H1 (cell line): ENCODE results near the gene LEKR1. TPM values are rescaled to one million over a fixed set of nuclear protein-coding genes. Genes with fewer than 3 reads are reported as not detected.

Experiments
- CTCF ChIA-PET: fragments of 300-600 bp; sonication (Branson Sonifier 250); formaldehyde crosslinking; loops from one replicate; lab custom pipeline; 2021; ENCODE audit not compliant: partially characterized antibody; lab: Charles Lee
- POLR2A ChIA-PET: fragments of 300-600 bp; sonication (Branson Sonifier 250); formaldehyde crosslinking; loops from one replicate; lab custom pipeline; 2021; ENCODE audit warnings: inconsistent platforms; ENCODE audit not compliant: partially characterized antibody; lab: Charles Lee
- DNase-seq, 2 experiments: peaks; one replicate each; pipeline versions ENCODE4 v3.0.0 to v3.0.0-alpha.2; 2010 to 2022; ENCODE audit warnings: low spot score in 2 of 2, low read depth in 1 of 2, mixed read lengths in 1 of 2
- FAIRE-seq: peaks from 2 replicates; lab custom pipeline; 2011; peaks lifted over from hg19 to GRCh38; lab: Jason Lieb, UNC
- H2AFZ ChIP-seq: 2 replicates; pipeline ENCODE4 v1.8.1; 2012; ENCODE audit warnings: low read length, inconsistent platforms
- H2AK5ac ChIP-seq: 2 replicates; pipeline ENCODE4 v1.6.1; 2013; ENCODE audit warnings: low read depth, low read length
- H2BK120ac ChIP-seq: replicated peaks from 2 replicates; pipeline ENCODE3; 2013; ENCODE audit warnings: low read depth, low read length, inconsistent platforms
- H2BK12ac ChIP-seq: 2 replicates; pipeline ENCODE4 v1.6.1; 2013; ENCODE audit warnings: low read depth, low read length
- H2BK15ac ChIP-seq: 2 replicates; pipeline ENCODE4 v1.6.1; 2013; ENCODE audit warnings: low read length
- H2BK20ac ChIP-seq: 2 replicates; pipeline ENCODE4 v1.6.1; 2013; ENCODE audit warnings: low read length
- H2BK5ac ChIP-seq: 2 replicates; pipeline ENCODE4 v1.6.1; 2013; ENCODE audit warnings: low read depth, low read length
- H3K14ac ChIP-seq: 2 replicates; pipeline ENCODE4 v1.6.1; 2013; ENCODE audit warnings: inconsistent platforms; ENCODE audit not compliant: insufficient read length
- H3K18ac ChIP-seq: 2 replicates; pipeline ENCODE4 v1.6.1; 2013; ENCODE audit warnings: low read length; ENCODE audit errors: extremely low read depth
- H3K23ac ChIP-seq: 2 replicates; pipeline ENCODE4 v1.6.1; 2013; ENCODE audit warnings: inconsistent platforms; ENCODE audit not compliant: insufficient read length
- H3K23me2 ChIP-seq: 2 replicates; pipeline ENCODE4 v1.6.1; 2013; ENCODE audit warnings: low read depth, low read length
- H3K27ac ChIP-seq: 2 replicates; pipeline ENCODE4 v1.6.1; 2011; ENCODE audit warnings: low read depth, low read length, inconsistent platforms
- H3K27me3 ChIP-seq, 4 experiments: replicated peaks in 1 of 4; 1 replicate in 1 of 4; 2 replicates in 3 of 4; pipeline versions ENCODE4 v1.6.1 to v1.8.1; 2011 to 2013; ENCODE audit warnings: low read length in 3 of 4, mild to moderate bottlenecking in 3 of 4, inconsistent platforms in 2 of 4, mixed read lengths in 2 of 4, moderate library complexity in 1 of 4; ENCODE audit not compliant: control insufficient read depth in 3 of 4, insufficient read depth in 3 of 4; ENCODE audit errors: extremely low read depth in 1 of 4
- H3K36me3 ChIP-seq, 4 experiments: 2 replicates each; pipeline versions ENCODE4 v1.6.1 to v1.8.1; 2011 to 2013; ENCODE audit warnings: mild to moderate bottlenecking in 4 of 4, low read length in 3 of 4, moderate library complexity in 2 of 4, control low read depth in 1 of 4, inconsistent platforms in 1 of 4; ENCODE audit not compliant: insufficient read depth in 4 of 4, control insufficient read depth in 2 of 4
- H3K4ac ChIP-seq: replicated peaks from 2 replicates; pipeline ENCODE3; 2013; ENCODE audit warnings: low read length, low read depth, mixed read lengths, inconsistent platforms; ENCODE audit not compliant: insufficient read length
- H3K4me1 ChIP-seq, 4 experiments: replicated peaks in 1 of 4; 1 replicate in 1 of 4; 2 replicates in 3 of 4; pipeline versions ENCODE4 v1.6.1 to v1.8.1; 2011 to 2013; ENCODE audit warnings: low read length in 3 of 4, inconsistent platforms in 2 of 4, mixed read lengths in 1 of 4; ENCODE audit not compliant: insufficient read depth in 4 of 4, control insufficient read depth in 3 of 4
- H3K4me2 ChIP-seq, 2 experiments: 2 replicates each; pipeline versions ENCODE4 v1.6.1 to v1.8.1; 2011 to 2013; ENCODE audit warnings: low read depth in 2 of 2, low read length in 2 of 2, control low read depth in 1 of 2, inconsistent platforms in 1 of 2, mild to moderate bottlenecking in 1 of 2; ENCODE audit not compliant: insufficient read depth in 1 of 2
- H3K4me3 ChIP-seq, 4 experiments: fragments of 200-600, 300-600 bp in 1 of 4; sonication (generic), shearing (Covaris generic), sonication (Bioruptor Twin) in 1 of 4; 2 replicates each; pipeline versions ENCODE4 v1.5.1 to v1.8.1; 2011 to 2016; ENCODE audit warnings: low read length in 4 of 4, low read depth in 3 of 4, control low read depth in 2 of 4, inconsistent platforms in 2 of 4, mild to moderate bottlenecking in 2 of 4, mixed read lengths in 1 of 4, moderate library complexity in 1 of 4; ENCODE audit not compliant: insufficient read depth in 2 of 4; ENCODE audit errors: extremely low read depth in 1 of 4
- H3K56ac ChIP-seq: replicated peaks from 2 replicates; pipeline ENCODE3; 2013; ENCODE audit warnings: low read depth, mild to moderate bottlenecking, mixed read lengths, low read length, inconsistent platforms; ENCODE audit not compliant: insufficient read length
- H3K79me1 ChIP-seq: 2 replicates; pipeline ENCODE4 v1.6.1; 2013; ENCODE audit warnings: low read depth, low read length, control low read depth
- H3K79me2 ChIP-seq, 2 experiments: 2 replicates each; pipeline versions ENCODE4 v1.6.1 to v1.8.1; 2012 to 2013; ENCODE audit warnings: low read length in 2 of 2, mild to moderate bottlenecking in 2 of 2, inconsistent platforms in 1 of 2; ENCODE audit not compliant: insufficient read depth in 2 of 2, control insufficient read depth in 1 of 2
- H3K9ac ChIP-seq, 4 experiments: replicated peaks in 1 of 4; 1 replicate in 1 of 4; 2 replicates in 3 of 4; pipeline versions ENCODE4 v1.6.1 to v1.8.1; 2011 to 2013; ENCODE audit warnings: low read depth in 3 of 4, low read length in 3 of 4, control low read depth in 2 of 4, mild to moderate bottlenecking in 2 of 4, moderate library complexity in 2 of 4, inconsistent platforms in 1 of 4; ENCODE audit errors: extremely low read depth in 1 of 4
- H3K9me3 ChIP-seq, 2 experiments: 2 replicates each; pipeline versions ENCODE4 v1.6.1 to v1.8.1; 2012 to 2013; ENCODE audit warnings: mild to moderate bottlenecking in 2 of 2, moderate library complexity in 2 of 2, control low read depth in 1 of 2, inconsistent platforms in 1 of 2, low read depth in 1 of 2, low read length in 1 of 2, mixed read lengths in 1 of 2; ENCODE audit not compliant: insufficient read depth in 2 of 2
- H4K20me1 ChIP-seq, 2 experiments: replicated peaks in 1 of 2; 2 replicates each; pipeline versions ENCODE3 to v1.8.1; 2011 to 2013; ENCODE audit warnings: inconsistent platforms in 2 of 2, low read length in 2 of 2, mild to moderate bottlenecking in 1 of 2; ENCODE audit not compliant: insufficient read depth in 2 of 2, control insufficient read depth in 1 of 2
- H4K5ac ChIP-seq: 2 replicates; pipeline ENCODE4 v1.6.1; 2013; ENCODE audit warnings: low read length, low read depth, mixed read lengths, inconsistent platforms; ENCODE audit not compliant: insufficient read length
- H4K8ac ChIP-seq: 2 replicates; pipeline ENCODE4 v1.8.0; 2013; ENCODE audit warnings: mild to moderate bottlenecking, moderate library complexity, low read length, inconsistent platforms; ENCODE audit not compliant: insufficient read depth; ENCODE audit errors: extremely low read depth
- H4K91ac ChIP-seq: replicated peaks from 2 replicates; pipeline ENCODE3; 2013; ENCODE audit warnings: low read length, mixed read lengths, inconsistent platforms; ENCODE audit not compliant: insufficient read length
- ATF3 ChIP-seq: IDR thresholded peaks from 2 replicates; pipeline ENCODE4 v1.6.1; 2011; ENCODE audit warnings: low read depth, mild to moderate bottlenecking, low read length; ENCODE audit not compliant: insufficient read depth
- CBX5 ChIP-seq: fragments of 300-800, 300-1000 bp; sonication (generic); IDR thresholded peaks from 2 replicates; pipeline ENCODE4 v1.7.1; 2016; ENCODE audit warnings: antibody characterized with exemption, low read length, low read depth
- EGR1 ChIP-seq: IDR thresholded peaks from 2 replicates; pipeline ENCODE4 v1.6.1; 2011; ENCODE audit warnings: low read depth, low read length, borderline replicate concordance
- HDAC2 ChIP-seq, 2 experiments: fragments of 300-600 bp in 1 of 2; sonication (generic) in 1 of 2; IDR thresholded peaks; 2 replicates each; pipeline ENCODE4 v1.6.1; 2011 to 2012; ENCODE audit warnings: low read depth in 2 of 2, low read length in 2 of 2, mild to moderate bottlenecking in 2 of 2, moderate library complexity in 2 of 2, borderline replicate concordance in 1 of 2, inconsistent platforms in 1 of 2
- HDAC6 ChIP-seq: IDR thresholded peaks from one replicate; pipeline ENCODE4 v1.7.1; 2012; ENCODE audit warnings: low read depth, mild to moderate bottlenecking, inconsistent platforms, low read length, moderate library complexity
- MAFK ChIP-seq: IDR thresholded peaks from 2 replicates; pipeline ENCODE4 v1.6.1; 2012; ENCODE audit warnings: low read depth, mild to moderate bottlenecking, improper control_type of control experiment, low read length
- POLR2A ChIP-seq, 2 experiments: IDR thresholded peaks; 1 replicate in 1 of 2; 2 replicates in 1 of 2; pipeline ENCODE4 v1.6.1; 2011; ENCODE audit warnings: low read depth in 2 of 2, low read length in 2 of 2, mild to moderate bottlenecking in 2 of 2; ENCODE audit errors: control extremely low read depth in 1 of 2
- RNF2 ChIP-seq: fragments of 200-900, 300-1000 bp; sonication (generic); IDR thresholded peaks from 2 replicates; pipeline ENCODE4 v1.7.1; 2016; ENCODE audit warnings: borderline replicate concordance, low read depth, mild to moderate bottlenecking, antibody characterized with exemption, low read length; ENCODE audit not compliant: poor library complexity, severe bottlenecking; ENCODE audit errors: missing control alignments
- RXRA ChIP-seq: IDR thresholded peaks from 2 replicates; pipeline ENCODE4 v1.6.1; 2011; ENCODE audit warnings: low read depth, mild to moderate bottlenecking, low read length, moderate library complexity; ENCODE audit not compliant: insufficient read depth
- SAP30 ChIP-seq: fragments of 300-600 bp; sonication (generic); IDR thresholded peaks from 2 replicates; pipeline ENCODE4 v1.7.1; 2012; ENCODE audit warnings: low read length, moderate library complexity, mild to moderate bottlenecking, inconsistent platforms; ENCODE audit not compliant: insufficient read depth, insufficient replicate concordance
- SIX5 ChIP-seq: IDR thresholded peaks from 2 replicates; pipeline ENCODE4 v1.6.1; 2011; ENCODE audit warnings: mild to moderate bottlenecking, low read depth, low read length
- TAF7 ChIP-seq: optimal IDR thresholded peaks from 2 replicates; pipeline ENCODE3; 2011; ENCODE audit warnings: low read depth, mild to moderate bottlenecking, inconsistent platforms, low read length, moderate library complexity, borderline replicate concordance
- WGBS, 2 experiments: shearing (Covaris generic) in 1 of 2; methylation state at CpG; one replicate each; pipeline versions ENCODE4 v1.1.6 to v1.1.7; 2013 to 2015; ENCODE audit warnings: low lambda C conversion rate in 2 of 2, mixed read lengths in 2 of 2, inconsistent platforms in 1 of 2, low coverage in 1 of 2, missing lambda C conversion rate in 1 of 2; ENCODE audit not compliant: insufficient replicate concordance in 2 of 2, insufficient coverage in 1 of 2, insufficient read length in 1 of 2; ENCODE audit errors: extremely low coverage in 1 of 2, missing lambda C conversion rate in 1 of 2; 5-methylcytosine and 5-hydroxymethylcytosine counted together
- polyA plus RNA-seq, 7 experiments: library from polyadenylated mRNA; depleted of rRNA in 3 of 7; stranded (reverse) in 5 of 7; unstranded in 2 of 7; fragments of >200 nt in 5 of 7; fragments of 200-250 nt in 2 of 7; gene quantifications; 1 replicate in 5 of 7; 2 replicates in 1 of 7; 4 replicates in 1 of 7; pipeline versions ENCODE4 v1.2.1 to v1.2.3, GENCODE V29; 2011 to 2013; ENCODE audit warnings: missing spikeins in 2 of 7, mixed read lengths in 2 of 7
- total RNA-seq: library from RNA; stranded (reverse); fragmentation: NEBNext Ultra II Directional; extraction: Animal tissue kit (Norgen Biotek cat#: 25700); gene quantifications from 2 replicates; pipeline ENCODE4 v1.2.1, GENCODE V29; 2021

LEKR1 gene
- total and polyA plus RNA-seq, 2 of the 8 experiments (the other 6 are each of a cell fraction or from before 2014, with no cell fraction given) = 0.08 TPM; not detected in 1

DNA sequence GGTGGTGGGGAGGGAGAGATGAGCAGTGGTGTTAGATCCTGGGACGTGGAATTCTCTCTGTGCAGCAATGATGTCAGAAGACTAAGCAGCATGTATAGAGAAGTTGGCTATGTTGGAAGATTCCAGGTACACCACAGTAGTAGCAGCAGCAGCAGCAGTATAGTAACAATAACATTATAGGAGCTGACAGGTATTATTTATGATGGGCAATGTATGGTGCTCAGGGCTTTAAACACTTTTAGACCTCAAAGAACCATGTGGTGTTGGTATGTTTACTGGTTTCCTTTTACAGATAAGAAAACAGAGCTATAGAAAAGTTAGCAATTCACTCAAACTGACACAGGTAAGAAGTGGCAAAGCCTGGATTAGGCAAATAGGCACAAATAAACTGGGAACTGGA lies 229.9 kb downstream of the LEKR1 start:
- Histone ChIP-seq H3K79me2 (no peaks in the 10 kb centered on the region), H3K79me1 (no peaks in the 10 kb centered on the region), H4K91ac (no peak overlapping the region), H3K4ac (no peak overlapping the region)
- TF ChIP-seq POLR2A (IDR thresholded peaks at IDR 0.05; ENCODE audit: control extremely low read depth in 1 of 2, low read depth in 2 of 2, low read length in 2 of 2) (no peak), SAP30 (no peak), TAF7 (no peak), HDAC6 (no peak), CBX5 (no peak), MAFK (no peak), EGR1 (no peak), SIX5 (no peak), RNF2 (no peak), HDAC2 (IDR thresholded peaks at IDR 0.05; ENCODE audit: borderline replicate concordance in 1 of 2, low read depth in 2 of 2, low read length in 2 of 2) (no peak), RXRA (no peak), ATF3 (no peak)
- TF ChIP-seq, all 59 proteins: peak for 0
- no peak overlapping the region for H3K18ac ChIP-seq
- H3K9me3 ChIP-seq = no peaks in the 10 kb centered on the region
- no peaks in the 10 kb centered on the region for H3K36me3 ChIP-seq
- no peak overlapping the region for H3K23ac ChIP-seq
- no peak overlapping the region for H2AK5ac ChIP-seq
- ChIA-PET CTCF (no interaction called here), POLR2A (no interaction called here)
- FAIRE-seq = no peak
- DNase-seq = no peak
- H2BK5ac ChIP-seq = no peak overlapping the region
- no peaks in the 10 kb centered on the region for H3K4me1 ChIP-seq
- H4K5ac ChIP-seq = no peak overlapping the region
- WGBS, 2 experiments = 80% methylated on average over 1 of the region's 1 CpG; no CpG with 5 or more reads in 1 of the 2 experiments
- no peak overlapping the region for H2BK12ac ChIP-seq
- H2BK20ac ChIP-seq = no peak overlapping the region
- H2BK120ac ChIP-seq = no peak overlapping the region
- no peak overlapping the region for H3K14ac ChIP-seq
- H2AFZ ChIP-seq = no peak overlapping the region; the same call in 1 of the 2 replicates
- H2BK15ac ChIP-seq = no peak overlapping the region
- no peak overlapping the region for H3K4me3 ChIP-seq
- H3K56ac ChIP-seq = no peak overlapping the region
- no peak overlapping the region for H3K27ac ChIP-seq
- no peaks in the 10 kb centered on the region; the same call in 1 of the 2 replicates for H3K23me2 ChIP-seq
- no peak overlapping the region for H3K9ac ChIP-seq
- no peak overlapping the region for H4K8ac ChIP-seq
- H4K20me1 ChIP-seq = no peaks in the 10 kb centered on the region
- H3K4me2 ChIP-seq = no peak overlapping the region
- peaks cover 0 to 1% (median 0%) of the 10 kb centered on the region in 4 experiments; a peak in 1 of 7 replicates for H3K27me3 ChIP-seq
